NCI-H146 (cell line): Measurements from ENCODE around the gene CNTFR.
A peak's percentile ranks its signal among the peaks of the same experiment; 100 is the strongest.

ENCODE experiments used
- DNase-seq: peaks from one replicate; lab custom pipeline; 2025; lab: John Stamatoyannopoulos, UW

Gene CNTFR

DNA sequence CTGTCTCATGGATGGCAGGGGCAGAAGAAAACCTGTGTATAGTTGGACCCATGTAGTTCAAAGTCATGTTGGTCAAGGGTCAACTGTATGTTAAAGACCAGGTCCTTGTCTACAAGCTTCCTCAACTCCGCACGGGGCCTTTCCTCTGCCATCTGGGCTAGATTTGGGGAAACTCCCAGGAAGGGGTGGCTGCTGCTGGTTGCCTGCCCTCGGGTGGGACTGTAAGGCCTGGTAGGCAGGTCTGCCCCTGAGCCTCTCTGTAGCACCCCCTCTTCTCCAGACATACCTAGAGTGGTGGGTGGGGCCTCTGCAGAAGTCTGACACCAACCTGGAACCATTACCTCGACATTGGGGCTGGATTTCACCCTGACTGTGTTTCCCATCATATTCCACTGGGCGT, 82.0 kb downstream of the CNTFR start:
- DNase-seq: no peak

DNA sequence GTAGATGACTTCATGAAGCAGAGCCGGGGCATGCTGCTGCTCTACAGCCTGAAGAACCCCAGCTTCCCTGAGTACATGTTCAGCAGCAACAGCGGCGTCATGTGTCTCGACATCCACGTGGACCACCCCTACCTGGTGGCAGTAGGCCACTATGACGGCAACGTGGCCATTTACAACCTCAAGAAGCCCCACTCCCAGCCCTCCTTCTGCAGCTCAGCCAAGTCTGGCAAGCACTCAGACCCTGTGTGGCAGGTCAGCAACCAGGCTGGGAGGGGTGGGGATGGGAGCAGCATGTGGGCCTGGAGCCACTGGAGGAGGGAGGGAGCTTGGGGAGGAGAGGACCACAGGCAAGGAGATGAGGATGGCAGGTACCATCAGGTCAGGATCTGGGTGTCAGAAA, 82.9 kb downstream of the CNTFR start:
- DNase-seq: no peak

DNA sequence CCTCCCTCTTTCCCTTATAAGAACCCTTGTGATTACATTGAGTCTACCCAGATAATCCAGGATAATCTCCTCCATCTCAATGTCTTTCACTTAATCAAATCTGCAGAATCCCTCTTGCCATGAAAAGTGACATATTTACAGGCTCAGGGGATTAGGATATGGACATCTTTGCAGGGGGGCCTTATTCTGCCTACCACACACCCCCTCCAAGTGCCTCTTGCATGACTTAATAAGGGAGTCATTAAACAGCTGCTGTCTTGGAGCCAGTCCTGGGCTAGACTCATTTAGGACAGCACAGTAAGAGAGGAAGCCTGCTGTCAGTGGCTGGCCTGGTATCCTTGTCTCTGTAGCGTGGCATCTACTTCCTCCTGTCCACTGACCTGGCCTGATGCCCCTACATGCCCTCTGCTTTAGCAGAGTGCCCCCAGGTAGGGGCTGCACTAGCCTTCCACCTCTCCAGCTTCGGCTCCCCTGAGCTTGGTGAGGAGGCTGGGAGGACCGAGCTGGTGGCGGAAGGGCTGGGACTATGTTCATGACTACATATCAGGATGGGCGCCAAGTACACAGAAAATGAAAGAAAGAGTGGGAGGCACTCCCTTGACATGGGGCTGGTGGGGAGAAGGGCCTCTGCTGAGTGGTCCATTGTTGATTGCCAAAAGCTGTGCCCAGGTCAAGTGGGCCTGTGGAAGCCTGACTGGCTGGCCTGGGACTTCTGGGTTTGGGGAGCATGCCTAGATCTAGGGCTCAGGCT, 84.0 kb downstream of the CNTFR start:
- DNase-seq: no peak

DNA sequence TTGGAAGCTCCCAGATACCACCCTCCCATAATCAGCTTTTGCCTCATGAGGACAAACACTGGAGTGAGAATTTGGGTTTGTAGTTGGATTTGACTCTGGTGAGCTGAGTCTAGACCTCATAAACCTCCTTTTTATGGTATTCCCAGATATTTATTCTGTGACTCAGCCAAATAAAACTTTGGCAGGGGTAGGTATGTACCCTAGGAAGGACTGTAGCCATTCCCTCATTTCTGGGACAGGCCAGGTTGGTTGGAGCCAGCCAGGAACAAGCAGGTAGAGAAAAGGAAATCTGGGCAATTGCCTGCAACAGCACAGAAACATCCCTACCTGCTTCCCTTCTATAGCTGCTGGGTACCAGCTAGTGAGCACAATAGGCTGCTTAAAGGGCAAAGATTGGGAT, 86.1 kb downstream of the CNTFR start:
- no peak for DNase-seq

DNA sequence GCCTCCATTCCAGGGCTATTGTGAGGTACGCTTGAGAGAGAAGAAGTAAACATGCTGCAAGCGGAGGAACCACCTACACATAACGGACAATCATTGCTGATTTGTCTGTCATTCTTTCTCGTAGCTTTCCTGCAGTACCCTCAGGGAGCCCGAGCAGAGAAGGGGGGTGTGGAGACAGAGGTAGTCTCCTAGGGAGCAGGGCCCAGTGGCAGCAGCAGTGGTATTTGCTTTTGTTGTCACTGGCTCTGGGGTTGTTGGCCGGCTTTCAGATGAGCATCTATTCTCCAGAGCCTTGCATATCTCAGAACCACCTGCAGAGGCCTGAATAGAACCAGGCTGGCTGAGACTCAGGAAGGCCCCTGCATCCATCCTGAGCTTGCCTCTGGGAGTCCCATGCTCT, 86.6 kb downstream of the CNTFR start:
- DNase-seq: peak; percentile 19

DNA sequence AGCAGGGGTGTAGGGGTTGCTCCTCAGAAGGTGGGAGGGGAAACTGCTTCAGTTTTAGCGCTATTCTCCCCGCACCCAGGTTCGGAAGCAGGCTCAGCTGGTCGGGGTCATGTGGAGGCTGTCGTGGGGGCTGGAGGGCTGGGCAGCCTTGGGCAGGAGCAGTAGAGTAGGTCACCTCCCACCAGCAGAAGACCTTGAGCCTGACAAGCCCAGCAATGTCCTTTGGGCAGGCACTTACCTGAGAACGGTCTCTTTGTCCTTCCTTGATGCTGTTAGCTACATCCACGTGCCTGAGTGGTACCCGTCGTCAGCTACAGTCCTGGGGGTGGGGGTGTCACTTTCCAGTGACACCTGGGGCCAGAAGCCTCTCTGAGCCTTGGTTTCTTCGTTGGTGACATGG, 87.1 kb downstream of the CNTFR start:
- DNase-seq: no peak

DNA sequence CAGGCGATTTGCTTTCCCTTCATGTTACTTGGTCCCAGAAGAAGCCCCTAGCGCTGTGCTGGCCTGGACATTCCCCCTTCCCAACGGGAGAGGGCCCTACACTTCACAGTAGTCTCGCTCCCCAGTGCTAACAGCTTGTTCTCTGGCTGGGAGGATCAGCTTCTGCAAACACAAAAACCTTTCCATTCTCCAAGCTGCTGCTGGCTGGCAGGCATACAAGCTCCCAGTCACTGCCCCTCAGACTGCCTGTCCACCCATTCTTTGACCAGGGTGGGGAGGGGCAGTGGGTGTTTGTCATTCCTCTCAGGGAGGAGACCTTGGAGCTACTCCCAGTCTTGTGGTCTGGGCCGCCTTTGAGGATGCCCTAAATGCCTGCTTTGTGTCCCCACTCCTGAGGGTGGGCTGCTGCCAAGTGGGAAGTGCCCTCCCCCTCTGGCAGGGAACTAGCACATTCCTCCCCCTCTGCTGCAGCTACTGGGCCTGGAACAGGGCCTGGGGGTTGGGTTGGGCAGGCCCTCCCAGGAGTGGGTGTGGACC, 87.6 kb downstream of the CNTFR start:
- DNase-seq: no peak
